Measurements from ENCODE around the gene LCNL1. TPM values are rescaled to one million over a fixed set of nuclear protein-coding genes. Genes with fewer than 3 reads are reported as not detected.
A peak's percentile ranks its signal among the peaks of the same experiment; 100 is the strongest.

Gene LCNL1
- total and polyA plus RNA-seq, 8 donors, result 0.38 to 2.7 (median 1.2) TPM

GRCh38 chr9:136990242-136990911, 7.6 kb downstream of the LCNL1 start:
- H3K36me3 ChIP-seq, result peaks cover 0 to 19% of the 10 kb centered on the region in 2 donors
- no peak for ATAC-seq
- H3K27me3 ChIP-seq, result peaks cover 11 to 31% of the 10 kb centered on the region in 2 donors
- H3K27ac ChIP-seq, result peak overlapping the region in 1 of 2 donors; percentile 96
- DNase-seq, result no peak
- intact Hi-C loops (cut with DNase I), result no loop called here
- peaks cover 17 to 29% of the 10 kb centered on the region in 2 donors for H3K4me1 ChIP-seq
- no peak for TF ChIP-seq CTCF (IDR thresholded peaks at IDR 0.05)
- H3K9me3 ChIP-seq, result peaks cover 0 to 3% of the 10 kb centered on the region in 2 donors
- H3K4me3 ChIP-seq, result no peak overlapping the region

- H3K27ac ChIP-seq, result peak within 1 kb of the TSS; percentile 87 to 96
- H3K27me3 ChIP-seq, result peaks cover 0 to 29% of the 10 kb centered on the region in 2 donors
- H3K4me1 ChIP-seq, result peaks cover 27 to 47% of the 10 kb centered on the region in 2 donors
- ATAC-seq (peak; percentile 81), DNase-seq (peak; percentile 72 to 99 (median 93))
- TF ChIP-seq CTCF (IDR thresholded peaks at IDR 0.05), result no peak
- H3K9me3 ChIP-seq, result peaks cover 0 to 3% of the 10 kb centered on the region in 2 donors
- H3K36me3 ChIP-seq, result peaks cover 0 to 19% of the 10 kb centered on the region in 2 donors
- intact Hi-C loops (cut with DNase I), result no loop called here
- peak within 1 kb of the TSS; percentile 70 to 97 for H3K4me3 ChIP-seq
These were observed 9.4 kb downstream of the LCNL1 start, which contains the start of gene PAXX for GRCh38 chr9:136991993-136992818. TSS of gene PAXX (plus strand) at chr9:136992422. CDS start at chr9:136992444, 22 bp downstream.

GRCh38 chr9:136992819-136993369, 10.1 kb downstream of the LCNL1 start:
- Histone ChIP-seq H3K27me3 (peaks cover 0 to 32% of the 10 kb centered on the region in 2 donors), H3K4me1 (peaks cover 27 to 54% of the 10 kb centered on the region in 2 donors)

GRCh38 chr9:136994180-136994887, 11.5 kb downstream of the LCNL1 start:
- Histone ChIP-seq H3K27me3 (peaks cover 0 to 32% of the 10 kb centered on the region in 2 donors), H3K4me1 (peaks cover 27 to 68% of the 10 kb centered on the region in 2 donors), H3K36me3 (peaks cover 0 to 19% of the 10 kb centered on the region in 2 donors), H3K27ac (no peak overlapping the region), H3K9me3 (peaks cover 0 to 3% of the 10 kb centered on the region in 2 donors), H3K4me3 (peak overlapping the region in 1 of 2 donors; percentile 26)
- DNase-seq (no peak), ATAC-seq (no peak)
- intact Hi-C loops (cut with DNase I), result no loop called here
- no peak for TF ChIP-seq CTCF (IDR thresholded peaks at IDR 0.05)

More at GRCh38 chr9:136992819-136993369, 10.1 kb downstream of the LCNL1 start:
- H3K9me3 ChIP-seq, result peaks cover 0 to 3% of the 10 kb centered on the region in 2 donors
- intact Hi-C loops (cut with DNase I), result no loop called here
- peaks cover 0 to 19% of the 10 kb centered on the region in 2 donors for H3K36me3 ChIP-seq
- TF ChIP-seq CTCF (IDR thresholded peaks at IDR 0.05), result no peak
- H3K4me3 ChIP-seq, result peak overlapping the region; percentile 70 to 97
- H3K27ac ChIP-seq, result peak overlapping the region; percentile 87 to 96
- DNase-seq (no peak), ATAC-seq (no peak)
